Hepatocyte (in vitro differentiated cells): ENCODE data around the gene EFCAB6. TPM values are rescaled to one million over a fixed set of nuclear protein-coding genes. Genes with fewer than 3 reads are reported as not detected.

Experiments
- DNase-seq: peaks from one replicate; pipeline ENCODE4 v3.0.0-alpha.2; 2016; ENCODE audit warnings: low spot score
- H2AFZ ChIP-seq: fragments of 200-600 bp; sonication (generic); 2 replicates; pipeline ENCODE4 v1.6.0; 2016; ENCODE audit warnings: antibody characterized with exemption, mild to moderate bottlenecking
- H3K27ac ChIP-seq: fragments of 200-600 bp; sonication (generic); 2 replicates; pipeline ENCODE4 v1.5.1; 2016; ENCODE audit warnings: mild to moderate bottlenecking
- H3K27me3 ChIP-seq: fragments of 200-600 bp; sonication (generic); 2 replicates; pipeline ENCODE4 v1.6.1; 2016
- H3K36me3 ChIP-seq: fragments of 200-600 bp; sonication (generic); replicated peaks from 2 replicates; pipeline ENCODE4 v1.5.1; 2016; ENCODE audit warnings: low read depth; ENCODE audit not compliant: insufficient read depth
- H3K4me1 ChIP-seq: fragments of 200-600 bp; sonication (generic); 2 replicates; pipeline ENCODE4 v1.5.1; 2016; ENCODE audit warnings: mild to moderate bottlenecking, moderate library complexity; ENCODE audit not compliant: insufficient read depth
- H3K4me2 ChIP-seq: fragments of 200-600 bp; sonication (generic); 2 replicates; pipeline ENCODE4 v1.6.0; 2016
- H3K4me3 ChIP-seq: fragments of 200-600 bp; sonication (generic); 2 replicates; pipeline ENCODE4 v1.5.1; 2016; ENCODE audit warnings: mild to moderate bottlenecking
- H3K79me2 ChIP-seq: fragments of 200-600 bp; sonication (generic); 2 replicates; pipeline ENCODE4 v1.6.0; 2017; ENCODE audit warnings: mild to moderate bottlenecking
- H3K9me2 ChIP-seq: fragments of 200-600 bp; sonication (generic); replicated peaks from 2 replicates; pipeline ENCODE4 v1.6.0; 2017; ENCODE audit warnings: mild to moderate bottlenecking; ENCODE audit not compliant: insufficient read depth
- H3K9me3 ChIP-seq: fragments of 200-600 bp; sonication (generic); 2 replicates; pipeline ENCODE4 v1.5.1; 2016; ENCODE audit warnings: low read depth, mild to moderate bottlenecking
- H4K20me1 ChIP-seq: fragments of 200-600 bp; sonication (generic); 2 replicates; pipeline ENCODE4 v1.6.0; 2016; ENCODE audit warnings: mild to moderate bottlenecking; ENCODE audit not compliant: insufficient read depth, poor library complexity, severe bottlenecking
- EZH2 ChIP-seq: fragments of 200-600 bp; sonication (generic); IDR thresholded peaks from 2 replicates; pipeline ENCODE4 v1.6.1; 2016; ENCODE audit warnings: antibody characterized with exemption, mild to moderate bottlenecking, borderline replicate concordance
- EZH2phosphoT487 ChIP-seq: fragments of 200-600 bp; sonication (generic); IDR thresholded peaks from one replicate; pipeline ENCODE4 v1.6.1; 2018; ENCODE audit warnings: antibody characterized with exemption, mild to moderate bottlenecking, low read depth, moderate library complexity; ENCODE audit not compliant: unreplicated experiment, severe bottlenecking
- WGBS: methylation state at CpG from one replicate; pipeline ENCODE4 v1.1.6; 2016; ENCODE audit warnings: low lambda C conversion rate; ENCODE audit errors: missing lambda C conversion rate; 5-methylcytosine and 5-hydroxymethylcytosine counted together
- polyA plus RNA-seq: library from polyadenylated mRNA; unstranded; fragments of >200 nt; fragmentation: Nextera tagmentation; extraction: Ambion mirVana; gene quantifications from 2 replicates; pipeline ENCODE4 v1.2.1, GENCODE V29; 2016
- total RNA-seq: library from RNA; depleted of rRNA; stranded (reverse); fragments of >200 nt; gene quantifications from 2 replicates; pipeline ENCODE4 v1.2.3, GENCODE V29; 2014
- TF ChIP-seq, protein P1 (sequence below): fragments of 200-600 bp; sonication (generic); IDR thresholded peaks from 2 replicates; pipeline ENCODE4 v1.5.1; 2016; ENCODE audit warnings: antibody characterized with exemption, mild to moderate bottlenecking; ENCODE audit not compliant: poor library complexity

EFCAB6 gene
- total and polyA plus RNA-seq, 2 experiments from 2014 or later: 0.59 to 2.1 TPM

DNA sequence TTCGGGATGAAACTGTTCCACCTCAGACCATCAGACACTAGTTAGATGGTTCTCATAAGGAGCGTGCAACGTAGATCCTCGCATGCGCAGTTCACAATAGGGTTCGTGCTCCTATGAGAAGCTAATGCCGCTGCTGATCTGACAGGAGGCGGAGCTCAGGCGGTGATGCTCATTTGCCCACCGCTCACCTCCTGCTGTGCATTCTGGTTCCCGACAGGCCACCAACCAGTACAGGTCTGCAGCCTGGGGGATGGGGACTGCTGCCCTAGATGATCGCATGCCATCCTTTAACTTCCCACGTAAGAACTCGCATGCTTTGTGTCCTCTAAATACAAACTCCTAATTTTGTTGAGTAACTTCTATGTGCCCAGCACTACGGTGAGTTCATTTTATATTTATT, 62.6 kb downstream of the EFCAB6 start:
- 84% methylated on average over 15 of the region's 15 CpGs for WGBS
- H3K4me1 ChIP-seq: no peaks in the 10 kb centered on the region
- H3K36me3 ChIP-seq: no peaks in the 10 kb centered on the region
- H3K79me2 ChIP-seq: no peaks in the 10 kb centered on the region
- no peak overlapping the region for H3K4me3 ChIP-seq
- H3K4me2 ChIP-seq: no peak overlapping the region
- TF ChIP-seq EZH2phosphoT487 (no peak), EZH2 (no peak)
- TF ChIP-seq, protein P1, sequence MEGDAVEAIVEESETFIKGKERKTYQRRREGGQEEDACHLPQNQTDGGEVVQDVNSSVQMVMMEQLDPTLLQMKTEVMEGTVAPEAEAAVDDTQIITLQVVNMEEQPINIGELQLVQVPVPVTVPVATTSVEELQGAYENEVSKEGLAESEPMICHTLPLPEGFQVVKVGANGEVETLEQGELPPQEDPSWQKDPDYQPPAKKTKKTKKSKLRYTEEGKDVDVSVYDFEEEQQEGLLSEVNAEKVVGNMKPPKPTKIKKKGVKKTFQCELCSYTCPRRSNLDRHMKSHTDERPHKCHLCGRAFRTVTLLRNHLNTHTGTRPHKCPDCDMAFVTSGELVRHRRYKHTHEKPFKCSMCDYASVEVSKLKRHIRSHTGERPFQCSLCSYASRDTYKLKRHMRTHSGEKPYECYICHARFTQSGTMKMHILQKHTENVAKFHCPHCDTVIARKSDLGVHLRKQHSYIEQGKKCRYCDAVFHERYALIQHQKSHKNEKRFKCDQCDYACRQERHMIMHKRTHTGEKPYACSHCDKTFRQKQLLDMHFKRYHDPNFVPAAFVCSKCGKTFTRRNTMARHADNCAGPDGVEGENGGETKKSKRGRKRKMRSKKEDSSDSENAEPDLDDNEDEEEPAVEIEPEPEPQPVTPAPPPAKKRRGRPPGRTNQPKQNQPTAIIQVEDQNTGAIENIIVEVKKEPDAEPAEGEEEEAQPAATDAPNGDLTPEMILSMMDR: no peak
- no peak overlapping the region for H2AFZ ChIP-seq
- no peak overlapping the region for H3K27ac ChIP-seq
- H3K9me3 ChIP-seq: no peaks in the 10 kb centered on the region
- H3K27me3 ChIP-seq: no peaks in the 10 kb centered on the region
- DNase-seq: no peak
- no peaks in the 10 kb centered on the region for H4K20me1 ChIP-seq
- no peaks in the 10 kb centered on the region for H3K9me2 ChIP-seq

DNA sequence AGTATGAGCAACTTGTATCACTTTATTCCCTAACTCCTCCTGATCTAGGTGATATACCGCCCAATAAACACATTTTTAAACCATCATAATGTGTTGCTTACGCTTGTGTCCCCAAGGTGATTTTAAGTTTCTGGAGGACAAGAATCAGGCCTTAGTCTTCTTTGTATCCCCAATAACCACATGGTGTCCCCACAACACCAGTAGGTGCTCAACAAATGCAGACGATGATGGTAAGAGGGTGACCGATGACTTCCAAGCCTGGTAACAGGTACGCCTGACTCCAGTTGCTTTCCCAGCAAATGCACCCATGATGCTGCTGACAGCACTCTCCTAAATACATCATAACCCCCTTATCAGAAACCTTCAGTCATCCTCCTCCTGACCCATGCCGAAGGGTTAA, 64.2 kb downstream of the EFCAB6 start:
- TF ChIP-seq EZH2phosphoT487: no peak
- TF ChIP-seq, protein P1: no peak
- no peaks in the 10 kb centered on the region for H3K9me2 ChIP-seq
- H3K4me3 ChIP-seq: no peak overlapping the region
- no peak overlapping the region for H3K4me2 ChIP-seq
- no peaks in the 10 kb centered on the region for H3K27me3 ChIP-seq
- no peaks in the 10 kb centered on the region for H3K4me1 ChIP-seq
- no peak overlapping the region for H2AFZ ChIP-seq
- no peaks in the 10 kb centered on the region for H3K79me2 ChIP-seq
- WGBS: 90% methylated on average over 6 of the region's 6 CpGs
- no peak overlapping the region for H3K27ac ChIP-seq
- H4K20me1 ChIP-seq: no peaks in the 10 kb centered on the region
- H3K36me3 ChIP-seq: no peaks in the 10 kb centered on the region
- H3K9me3 ChIP-seq: no peaks in the 10 kb centered on the region
- DNase-seq: no peak

DNA sequence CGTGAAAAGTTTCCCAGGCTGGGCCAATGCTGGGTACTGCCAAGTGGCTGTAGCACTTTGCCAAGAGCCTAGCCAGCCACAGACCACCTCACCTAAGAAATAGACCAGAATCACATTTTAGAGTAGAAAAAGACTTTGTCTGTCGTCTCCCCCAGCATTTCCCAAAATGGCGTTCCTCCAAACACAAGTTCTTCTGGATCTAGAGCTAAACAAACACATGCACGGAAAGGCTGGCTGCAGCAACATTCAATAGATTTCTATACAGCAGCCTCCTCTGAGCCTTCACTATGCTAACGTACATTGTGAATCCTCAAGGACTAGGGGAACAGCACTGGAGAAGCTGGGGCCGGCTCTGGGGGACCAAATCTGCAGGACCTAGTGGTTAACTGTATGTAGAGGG, 65.0 kb downstream of the EFCAB6 start:
- Histone ChIP-seq H2AFZ (no peak overlapping the region), H3K4me1 (no peaks in the 10 kb centered on the region), H3K4me2 (no peak overlapping the region), H4K20me1 (no peaks in the 10 kb centered on the region), H3K4me3 (no peak overlapping the region), H3K79me2 (no peaks in the 10 kb centered on the region), H3K9me3 (no peaks in the 10 kb centered on the region), H3K36me3 (no peaks in the 10 kb centered on the region), H3K27me3 (no peaks in the 10 kb centered on the region), H3K27ac (no peak overlapping the region), H3K9me2 (no peaks in the 10 kb centered on the region)
- WGBS: 95% methylated on average over 6 of the region's 6 CpGs
- TF ChIP-seq, protein P1: no peak
- TF ChIP-seq EZH2 (no peak), EZH2phosphoT487 (no peak)
- no peak for DNase-seq

DNA sequence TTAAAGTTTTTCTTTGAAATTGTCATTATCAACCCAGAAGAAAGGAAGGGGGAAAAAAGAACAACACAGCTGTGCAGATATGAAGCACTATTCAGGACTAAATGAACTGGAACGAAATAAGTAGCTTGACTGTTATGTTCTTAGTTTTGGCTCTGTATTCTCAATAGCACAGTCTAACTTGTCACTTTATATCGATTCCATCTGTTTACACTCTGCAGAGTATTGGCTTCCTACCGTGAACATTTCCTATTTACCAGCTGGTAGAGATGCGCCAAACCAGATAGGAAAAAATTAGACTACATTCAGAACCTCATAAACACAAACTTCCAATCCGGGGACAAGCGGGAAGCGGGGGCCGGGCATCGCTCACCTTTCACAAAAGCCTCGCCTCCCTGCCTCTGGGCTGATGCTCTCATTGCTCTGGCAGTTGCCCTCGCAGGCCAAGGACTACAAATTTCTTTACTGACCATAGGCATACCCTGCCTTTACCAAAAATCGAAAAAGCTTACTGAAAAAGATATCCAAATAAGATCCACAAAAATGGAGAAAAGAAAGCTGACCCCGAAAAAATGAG, 66.2 kb downstream of the EFCAB6 start:
- Histone ChIP-seq H2AFZ (no peak overlapping the region), H3K4me1 (no peaks in the 10 kb centered on the region), H3K27me3 (no peaks in the 10 kb centered on the region), H3K27ac (no peak overlapping the region), H3K4me3 (no peak overlapping the region), H4K20me1 (no peaks in the 10 kb centered on the region), H3K36me3 (no peaks in the 10 kb centered on the region), H3K4me2 (no peak overlapping the region), H3K9me2 (no peaks in the 10 kb centered on the region), H3K9me3 (no peaks in the 10 kb centered on the region), H3K79me2 (no peaks in the 10 kb centered on the region)
- WGBS: 83% methylated on average over 13 of the region's 13 CpGs
- no peak for DNase-seq
- TF ChIP-seq EZH2phosphoT487: no peak
- TF ChIP-seq, protein P1: no peak
- no peak for TF ChIP-seq EZH2
